Right forelimb (tissue), 1 donor: Measurements from ENCODE around the gene USP48.
"Not testable (repeated sequence)": the region's sequence is repeated elsewhere in the genome, so short reads cannot be mapped to it uniquely, and the experiment has no call there.

Source experiments
- DNase-seq: peaks from one replicate; pipeline ENCODE4 v3.0.0-alpha.2; 2018

Gene USP48, protein sequence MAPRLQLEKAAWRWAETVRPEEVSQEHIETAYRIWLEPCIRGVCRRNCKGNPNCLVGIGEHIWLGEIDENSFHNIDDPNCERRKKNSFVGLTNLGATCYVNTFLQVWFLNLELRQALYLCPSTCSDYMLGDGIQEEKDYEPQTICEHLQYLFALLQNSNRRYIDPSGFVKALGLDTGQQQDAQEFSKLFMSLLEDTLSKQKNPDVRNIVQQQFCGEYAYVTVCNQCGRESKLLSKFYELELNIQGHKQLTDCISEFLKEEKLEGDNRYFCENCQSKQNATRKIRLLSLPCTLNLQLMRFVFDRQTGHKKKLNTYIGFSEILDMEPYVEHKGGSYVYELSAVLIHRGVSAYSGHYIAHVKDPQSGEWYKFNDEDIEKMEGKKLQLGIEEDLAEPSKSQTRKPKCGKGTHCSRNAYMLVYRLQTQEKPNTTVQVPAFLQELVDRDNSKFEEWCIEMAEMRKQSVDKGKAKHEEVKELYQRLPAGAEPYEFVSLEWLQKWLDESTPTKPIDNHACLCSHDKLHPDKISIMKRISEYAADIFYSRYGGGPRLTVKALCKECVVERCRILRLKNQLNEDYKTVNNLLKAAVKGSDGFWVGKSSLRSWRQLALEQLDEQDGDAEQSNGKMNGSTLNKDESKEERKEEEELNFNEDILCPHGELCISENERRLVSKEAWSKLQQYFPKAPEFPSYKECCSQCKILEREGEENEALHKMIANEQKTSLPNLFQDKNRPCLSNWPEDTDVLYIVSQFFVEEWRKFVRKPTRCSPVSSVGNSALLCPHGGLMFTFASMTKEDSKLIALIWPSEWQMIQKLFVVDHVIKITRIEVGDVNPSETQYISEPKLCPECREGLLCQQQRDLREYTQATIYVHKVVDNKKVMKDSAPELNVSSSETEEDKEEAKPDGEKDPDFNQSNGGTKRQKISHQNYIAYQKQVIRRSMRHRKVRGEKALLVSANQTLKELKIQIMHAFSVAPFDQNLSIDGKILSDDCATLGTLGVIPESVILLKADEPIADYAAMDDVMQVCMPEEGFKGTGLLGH

DNA sequence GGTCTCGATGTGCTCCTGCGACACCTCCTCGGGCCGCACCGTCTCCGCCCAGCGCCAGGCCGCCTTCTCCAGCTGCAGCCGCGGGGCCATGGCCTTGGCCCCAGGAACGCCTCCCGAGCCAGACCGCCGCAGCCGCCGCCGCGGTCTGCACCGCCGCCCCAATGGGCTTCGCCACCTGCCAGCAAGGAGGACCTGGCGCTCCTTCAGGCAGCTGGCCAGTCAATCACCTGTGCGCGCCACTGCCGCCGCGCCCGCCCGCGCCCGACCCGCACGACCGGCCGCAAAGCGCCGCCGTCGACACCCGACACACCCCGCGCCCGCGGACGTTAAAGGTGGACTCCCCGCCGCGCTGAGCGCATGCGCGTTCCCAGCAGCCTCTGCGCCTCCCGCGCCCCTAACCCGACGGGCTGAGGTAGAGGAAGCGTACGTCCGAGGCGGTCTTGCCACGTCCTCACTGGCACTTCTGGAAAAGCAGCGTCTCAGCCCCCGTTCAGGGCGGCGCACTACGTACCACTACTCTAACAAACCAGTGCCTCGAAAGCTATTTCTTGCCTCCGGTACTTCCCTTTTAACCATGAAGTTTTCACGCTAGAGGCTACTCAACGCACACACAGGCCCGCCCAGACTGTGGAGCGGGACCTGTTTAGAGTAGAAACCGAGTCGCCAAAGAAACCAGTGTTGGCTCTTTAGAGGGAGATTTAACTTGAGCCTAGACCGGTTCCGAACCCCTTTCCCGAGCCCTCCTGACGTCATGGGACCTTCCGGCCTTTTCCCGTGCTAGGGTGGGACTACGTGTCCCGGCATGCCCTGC, at the start of gene USP48:
Gene USP48, minus strand, starts transcription at position 282 of the 811 bp plus-strand sequence. Its CDS starts 192 bp downstream, at position 90.
- DNase-seq: peak; percentile 98

GRCh38 chr1:21831454-21831970, 48.6 kb upstream of the USP48 start:
- DNase-seq: no peak

DNA sequence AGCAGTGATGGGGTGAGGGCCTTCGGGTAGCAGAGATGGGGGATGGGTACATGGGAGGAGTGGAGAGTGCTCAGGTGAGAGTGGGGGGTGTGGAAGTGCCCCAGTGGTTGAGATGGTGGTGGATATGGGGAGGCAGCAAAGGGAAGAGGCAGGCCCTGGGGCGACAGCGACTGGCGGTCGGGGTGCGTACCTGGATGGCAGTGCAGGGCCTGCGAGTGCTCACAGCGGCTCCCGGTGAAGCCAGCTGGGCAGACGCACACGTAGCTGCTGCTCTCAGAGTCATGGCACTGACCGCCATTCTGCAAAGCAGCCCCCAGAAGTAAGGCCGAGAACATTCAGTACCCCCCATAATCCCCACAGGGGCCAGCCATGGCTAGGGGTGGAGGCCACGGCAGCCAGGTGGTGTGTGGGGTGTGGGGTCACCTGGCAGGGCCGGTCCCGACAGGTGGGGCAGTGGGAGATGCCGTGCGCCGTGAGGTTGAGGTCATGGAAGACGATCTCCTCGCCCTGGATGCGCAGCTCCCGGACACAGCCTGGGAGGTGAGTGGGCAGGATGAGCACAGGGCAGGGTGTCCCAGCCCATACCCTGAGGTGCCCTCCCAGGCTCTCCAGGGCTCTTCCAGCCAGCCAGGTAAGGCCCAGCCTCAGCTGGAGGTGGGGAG, 48.0 kb upstream of the USP48 start:
- no peak for DNase-seq

DNA sequence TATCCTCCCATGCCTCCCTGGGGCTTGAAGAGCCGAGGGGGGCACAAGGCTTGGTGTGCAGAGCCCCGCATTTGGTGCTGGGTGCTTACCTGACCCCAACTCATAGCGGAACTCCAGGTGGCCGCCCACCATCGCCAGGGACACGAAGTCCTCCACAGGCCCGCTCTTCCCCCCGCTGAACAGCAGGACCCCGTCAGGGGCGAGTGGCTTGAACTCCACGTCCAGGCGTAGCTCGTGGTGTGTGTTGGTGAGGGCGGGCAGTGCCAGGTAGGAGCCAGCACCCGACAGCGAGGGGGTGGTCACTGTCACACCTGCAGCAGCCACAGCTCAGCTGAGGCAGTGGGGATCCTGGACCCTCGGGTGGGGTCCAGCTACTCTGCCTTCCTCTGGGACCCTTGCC, 46.3 kb upstream of the USP48 start:
- no peak for DNase-seq

GRCh38 chr1:21828506-21829210, 45.7 kb upstream of the USP48 start:
- DNase-seq: no peak

DNA sequence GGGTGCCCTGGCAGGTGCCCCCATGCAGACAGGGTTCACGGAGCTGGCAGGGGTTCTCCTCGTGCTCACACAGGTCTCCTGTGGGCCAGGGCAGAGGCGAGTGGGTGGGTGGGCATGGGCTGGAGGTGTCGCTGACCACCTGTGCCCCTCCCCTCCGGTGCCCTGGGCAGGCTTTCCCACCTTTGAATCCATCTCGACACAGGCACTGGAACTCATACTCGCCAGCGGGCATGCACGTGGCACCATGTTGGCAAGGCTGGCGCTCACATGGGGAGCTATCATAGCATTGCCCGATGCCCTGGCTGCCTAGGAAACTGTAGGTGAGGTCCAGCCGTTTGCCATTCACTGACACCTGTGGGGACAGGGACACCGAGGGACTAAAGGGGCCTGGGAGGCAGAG, 45.1 kb upstream of the USP48 start:
- DNase-seq: no peak

GRCh38 chr1:21827141-21827679, 44.3 kb upstream of the USP48 start:
- no peak for DNase-seq

- not testable (repeated sequence) for DNase-seq
Observed at GRCh38 chr1:21826694-21827093, 43.7 kb upstream of the USP48 start.

- DNase-seq: no peak
Observed at GRCh38 chr1:21825393-21825792, 42.4 kb upstream of the USP48 start.

DNA sequence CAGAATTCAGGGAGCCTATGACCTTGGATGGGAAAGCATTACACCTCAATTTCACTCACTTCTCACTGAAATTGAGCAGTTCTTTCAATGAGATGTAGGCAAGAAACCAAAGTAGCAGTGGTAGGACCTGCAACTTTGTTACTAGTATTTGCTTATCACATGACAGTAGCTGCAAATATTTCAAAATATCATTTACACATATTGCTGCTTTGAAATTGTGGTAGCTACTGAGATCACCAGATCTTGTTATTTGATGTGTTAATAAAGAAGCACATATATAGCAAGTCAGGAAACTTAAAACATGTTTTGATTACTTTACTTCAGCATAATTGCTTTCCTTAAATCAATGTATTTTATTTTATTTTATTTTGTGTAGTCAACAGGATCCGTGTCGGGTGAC, 42.0 kb upstream of the USP48 start:
- no peak for DNase-seq

DNA sequence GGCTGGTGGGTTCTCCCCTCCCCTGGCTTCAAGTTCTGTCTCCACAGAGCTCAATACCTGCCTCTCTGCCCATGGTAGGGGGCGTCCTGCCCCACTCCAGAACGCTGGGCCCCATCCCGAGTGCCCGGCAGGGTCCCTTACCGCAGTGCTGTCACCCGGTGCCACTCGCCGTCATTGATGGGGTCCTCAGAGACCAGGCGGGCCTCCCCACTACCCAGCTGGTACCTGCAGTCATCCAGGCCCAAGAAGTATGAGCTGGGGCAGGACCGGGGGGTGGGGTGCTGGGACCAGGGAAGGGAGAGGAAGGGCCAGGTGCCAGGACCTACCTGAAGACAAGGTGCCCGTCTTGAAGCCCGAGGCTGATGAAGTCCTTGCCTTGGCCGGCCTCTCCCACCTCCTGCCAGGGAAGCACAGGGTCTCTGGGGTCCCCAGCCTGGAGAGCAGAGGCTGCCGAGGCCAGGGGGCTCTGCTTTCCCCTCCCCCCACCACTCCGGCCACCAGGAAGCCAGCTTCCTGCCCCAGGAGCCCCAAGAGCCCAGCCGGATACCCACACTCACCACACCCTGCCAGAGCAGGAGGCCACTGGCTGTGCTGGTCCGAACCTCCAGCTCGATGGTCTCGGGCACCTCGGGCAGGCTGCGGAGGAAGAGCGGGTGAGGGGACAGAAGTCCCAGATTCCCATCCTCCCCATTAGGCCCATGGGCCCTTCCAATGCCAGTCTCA, 41.2 kb upstream of the USP48 start:
- no peak for DNase-seq

DNA sequence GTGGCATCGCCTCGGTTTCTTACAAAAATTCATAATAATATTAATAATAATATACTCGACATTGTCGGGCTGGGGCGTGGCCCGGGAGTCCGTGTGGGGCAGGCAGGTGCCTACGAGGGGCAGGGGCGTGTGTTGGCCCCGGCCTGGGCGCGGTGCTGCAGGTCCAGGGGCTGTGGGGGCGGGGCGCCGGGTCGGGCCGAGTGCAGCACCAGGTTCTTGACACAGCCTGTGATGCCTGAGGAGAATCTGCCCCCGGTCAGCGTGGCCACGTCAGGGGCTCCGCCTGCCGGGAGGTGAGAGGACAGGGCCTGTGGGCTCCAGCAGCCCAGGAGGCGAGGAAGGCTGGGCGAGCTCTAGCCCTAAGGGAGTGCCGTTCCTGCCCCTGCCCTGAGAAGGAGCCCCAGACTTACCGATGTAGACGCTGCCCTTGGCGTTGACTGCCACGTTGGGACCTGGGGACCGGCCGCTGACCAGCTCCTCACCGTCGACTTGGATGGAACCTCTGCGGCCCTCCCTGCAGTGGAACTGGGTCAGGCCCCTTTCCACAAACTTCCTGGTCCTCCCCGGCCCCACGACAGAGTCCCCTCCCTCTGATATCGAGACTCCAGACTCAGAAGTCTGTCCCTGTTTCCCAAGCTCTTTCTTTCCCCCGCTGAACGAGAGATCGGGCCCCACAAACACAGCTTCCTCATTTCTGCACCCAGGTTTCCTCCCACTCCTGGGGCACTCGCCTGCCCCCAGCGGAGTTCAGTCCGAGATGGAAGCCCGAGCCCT, 40.4 kb upstream of the USP48 start:
- DNase-seq: no peak

GRCh38 chr1:21822349-21822748, 39.4 kb upstream of the USP48 start:
- DNase-seq: no peak

GRCh38 chr1:21821385-21822019, 38.6 kb upstream of the USP48 start:
- DNase-seq: no peak

DNA sequence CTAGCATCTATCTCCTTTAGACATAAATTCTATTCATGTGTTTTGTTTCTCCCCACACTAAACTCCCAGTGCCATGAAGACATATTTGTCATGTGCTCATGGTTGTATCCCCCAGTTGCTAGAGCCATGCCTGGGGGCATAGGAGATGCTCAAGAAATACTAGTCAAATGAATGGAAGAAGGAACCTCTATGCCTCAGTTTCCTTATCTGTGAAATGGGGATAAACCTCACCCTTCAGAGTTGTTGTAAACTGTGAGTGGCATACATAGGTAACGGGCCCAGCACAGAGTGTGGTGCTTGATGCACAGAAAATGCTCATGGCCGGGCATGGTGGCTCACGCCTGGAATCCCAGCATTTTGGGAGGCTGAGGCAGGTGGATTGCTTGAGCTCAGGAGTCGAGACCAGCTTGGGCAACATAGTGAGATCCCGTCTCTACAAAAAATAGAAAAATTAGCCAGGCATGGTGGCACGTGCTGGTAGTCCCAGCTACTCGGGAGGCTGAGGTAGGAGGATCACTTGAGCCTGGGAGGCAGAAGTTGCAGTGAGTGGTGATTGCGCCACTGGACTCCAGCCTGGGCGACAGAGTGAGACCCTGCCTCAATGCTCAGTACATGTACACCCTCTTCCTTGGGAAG, 37.8 kb upstream of the USP48 start:
- DNase-seq: no peak

GRCh38 chr1:21818656-21819055, 35.7 kb upstream of the USP48 start:
- DNase-seq: no peak

DNA sequence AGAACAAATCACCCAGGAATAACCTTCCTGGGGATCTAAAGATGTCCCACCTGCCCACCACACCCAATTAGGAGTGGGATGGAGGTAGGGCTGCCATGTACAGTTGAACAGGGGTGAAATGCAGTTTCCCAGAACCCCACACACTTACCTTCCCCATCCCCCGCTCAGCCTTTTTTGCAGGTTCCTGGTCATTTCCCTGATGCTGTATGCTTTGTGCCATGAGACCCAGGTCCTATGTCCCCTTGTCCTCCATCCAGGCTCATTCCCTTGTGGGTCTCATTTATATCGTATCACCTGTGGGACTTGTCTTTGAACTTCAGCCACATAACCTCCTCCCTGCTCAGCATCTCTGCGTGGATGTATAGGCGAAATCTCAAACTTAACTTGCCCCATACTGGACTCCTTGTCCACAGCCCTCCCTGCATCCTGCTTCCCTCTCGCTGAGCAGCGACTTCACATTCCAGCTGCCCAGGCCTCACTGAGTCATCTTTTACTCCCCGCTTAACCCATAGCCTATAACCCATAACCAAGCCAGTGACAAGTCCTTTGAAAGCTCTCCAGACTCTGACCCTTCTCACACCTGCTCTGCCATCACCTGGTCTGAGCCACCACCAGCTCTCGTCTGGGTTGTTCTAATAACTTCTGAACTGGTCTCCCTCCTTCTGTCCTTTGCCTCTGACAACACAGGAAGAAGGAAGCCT, 33.8 kb upstream of the USP48 start:
- no peak for DNase-seq
